HG03108 (cell line): ENCODE results near the gene ASPSCR1.

ENCODE experiments used
- ATAC-seq: cut with Tn5 transposase; IDR thresholded peaks from one replicate; pipeline ENCODE4 v1.9.1; 2021; ENCODE audit warnings: moderate library complexity; ENCODE audit not compliant: unreplicated experiment

ASPSCR1 gene

GRCh38 chr17:82064433-82065192 lies 87.2 kb downstream of the ASPSCR1 start:
- no peak for ATAC-seq

DNA sequence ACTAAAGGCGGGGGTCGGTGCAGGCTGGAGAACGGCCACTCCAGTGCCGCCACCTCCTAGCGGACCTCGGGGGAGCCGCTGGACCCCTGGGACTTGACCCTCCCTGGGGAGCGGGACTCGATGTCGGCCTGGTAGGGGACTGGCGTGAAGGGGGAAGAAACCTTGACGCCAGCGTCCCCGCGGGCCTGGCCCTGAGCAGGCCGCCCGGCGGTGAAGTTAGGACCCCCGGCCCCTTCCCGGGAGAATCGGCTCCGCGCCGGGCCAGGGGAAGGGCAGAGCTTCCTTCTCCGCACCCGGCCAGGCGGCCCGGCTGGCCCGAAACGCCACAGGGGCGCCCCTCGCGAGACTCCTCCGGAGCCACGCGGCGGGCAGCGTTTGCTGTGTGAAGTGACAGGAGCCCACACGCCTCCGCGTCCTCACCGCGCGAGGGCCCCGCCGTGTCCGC lies 87.8 kb downstream of the ASPSCR1 start:
- ATAC-seq: no peak

GRCh38 chr17:82065638-82066303 lies 88.3 kb downstream of the ASPSCR1 start, which contains the start of gene DUS1L:
TSS of gene DUS1L (minus strand) at chr17:82065804. CDS start at chr17:82065059, 745 bp downstream.
- peak; percentile 60 for ATAC-seq
